Stimulated activated CD4-positive, alpha-beta T cell treated with anti-CD3 and anti-CD28 coated beads, TNF-alpha, amount 100 ng/mL, for 4 hours (primary cell): ENCODE data around the gene USP54.
"Not testable (repeated sequence)": the region's sequence is repeated elsewhere in the genome, so short reads cannot be mapped to it uniquely, and the experiment has no call there.

Experiments used
- DNase-seq, 3 experiments: peaks; one replicate each; pipeline ENCODE4 v3.0.0-alpha.2; 2020; ENCODE audit warnings: low read depth in 3 of 3

The USP54 gene

GRCh38 chr10:73588656-73589055 lies 2.5 kb downstream of the USP54 start:
- DNase-seq: no peak

- DNase-seq: no peak
These were observed 4.6 kb downstream of the USP54 start for GRCh38 chr10:73586583-73586984.

GRCh38 chr10:73585327-73585726 lies 5.8 kb downstream of the USP54 start:
- no peak for DNase-seq

- DNase-seq: no peak
These were observed 6.4 kb downstream of the USP54 start for GRCh38 chr10:73584737-73585136.

- no peak for DNase-seq
These were observed 9.2 kb downstream of the USP54 start for GRCh38 chr10:73581918-73582317.

- DNase-seq: not testable (repeated sequence)
These were observed 12.2 kb downstream of the USP54 start for GRCh38 chr10:73578927-73579326.

- DNase-seq: no peak
These were observed 13.4 kb downstream of the USP54 start for GRCh38 chr10:73577788-73578187.

GRCh38 chr10:73576890-73577591 lies 14.1 kb downstream of the USP54 start:
- no peak for DNase-seq

GRCh38 chr10:73576178-73576889 lies 14.8 kb downstream of the USP54 start:
- DNase-seq: no peak

GRCh38 chr10:73567025-73567424 lies 24.1 kb downstream of the USP54 start:
- not testable (repeated sequence) for DNase-seq

- DNase-seq: no peak
These were observed 29.9 kb downstream of the USP54 start for GRCh38 chr10:73561192-73561591.

- no peak for DNase-seq
These were observed 31.6 kb downstream of the USP54 start for GRCh38 chr10:73559590-73559989.

GRCh38 chr10:73556855-73557254 lies 34.3 kb downstream of the USP54 start:
- DNase-seq: no peak

- no peak for DNase-seq
These were observed 36.4 kb downstream of the USP54 start for GRCh38 chr10:73554721-73555120.

GRCh38 chr10:73553761-73554160 lies 37.4 kb downstream of the USP54 start:
- DNase-seq: no peak

GRCh38 chr10:73552819-73553715 lies 38.1 kb downstream of the USP54 start:
- no peak for DNase-seq

- DNase-seq: no peak
These were observed 39.6 kb downstream of the USP54 start for GRCh38 chr10:73551515-73551914.

GRCh38 chr10:73545357-73545756 lies 45.8 kb downstream of the USP54 start:
- no peak for DNase-seq

- no peak for DNase-seq
These were observed 53.4 kb downstream of the USP54 start for GRCh38 chr10:73537709-73538108.

GRCh38 chr10:73537288-73537687 lies 53.9 kb downstream of the USP54 start:
- no peak for DNase-seq

GRCh38 chr10:73534857-73535256 lies 56.3 kb downstream of the USP54 start:
- no peak for DNase-seq

GRCh38 chr10:73529089-73529832 lies 61.9 kb downstream of the USP54 start:
- DNase-seq: peak in 2 of 3 experiments; percentile 2 to 29
